Ishikawa (cell line): Measurements from ENCODE around the gene SLC11A2.

ENCODE experiments used
- CEBPB ChIP-seq: IDR thresholded peaks from 2 replicates; pipeline ENCODE4 v1.6.1; 2012
- CREB1 ChIP-seq: IDR thresholded peaks from 2 replicates; pipeline ENCODE4 v1.6.1; 2012; ENCODE audit warnings: low read depth
- EGR1 ChIP-seq: IDR thresholded peaks from 2 replicates; pipeline ENCODE4 v1.6.1; 2012
- EP300 ChIP-seq: IDR thresholded peaks from 2 replicates; pipeline ENCODE4 v1.6.1; 2012; ENCODE audit warnings: borderline replicate concordance
- FOXM1 ChIP-seq: IDR thresholded peaks from 2 replicates; pipeline ENCODE4 v1.6.1; 2012; ENCODE audit warnings: low read depth, borderline replicate concordance
- NFIC ChIP-seq: IDR thresholded peaks from 2 replicates; pipeline ENCODE4 v1.6.1; 2012
- RAD21 ChIP-seq: IDR thresholded peaks from 2 replicates; pipeline ENCODE4 v1.6.1; 2012; ENCODE audit warnings: low read depth
- TAF1 ChIP-seq: IDR thresholded peaks from 2 replicates; pipeline ENCODE4 v1.6.1; 2012; ENCODE audit warnings: low read depth, mild to moderate bottlenecking
- TCF12 ChIP-seq: IDR thresholded peaks from 2 replicates; pipeline ENCODE4 v1.6.1; 2012; ENCODE audit warnings: low read depth
- TEAD4 ChIP-seq: IDR thresholded peaks from 2 replicates; pipeline ENCODE4 v1.6.1; 2012
- YY1 ChIP-seq: IDR thresholded peaks from 2 replicates; pipeline ENCODE4 v1.6.1; 2012; ENCODE audit warnings: low read depth
- ZBTB7A ChIP-seq: IDR thresholded peaks from 2 replicates; pipeline ENCODE4 v1.6.1; 2012; ENCODE audit warnings: low read depth
- TF ChIP-seq, protein P1 (sequence below): IDR thresholded peaks from 2 replicates; pipeline ENCODE4 v1.6.1; 2012
- TF ChIP-seq, protein P2 (sequence below): IDR thresholded peaks from 2 replicates; pipeline ENCODE4 v1.6.1; 2012
- TF ChIP-seq, protein P3 (sequence below): IDR thresholded peaks from 2 replicates; pipeline ENCODE4 v1.6.1; 2012; ENCODE audit warnings: low read depth, mild to moderate bottlenecking

The SLC11A2 gene

DNA sequence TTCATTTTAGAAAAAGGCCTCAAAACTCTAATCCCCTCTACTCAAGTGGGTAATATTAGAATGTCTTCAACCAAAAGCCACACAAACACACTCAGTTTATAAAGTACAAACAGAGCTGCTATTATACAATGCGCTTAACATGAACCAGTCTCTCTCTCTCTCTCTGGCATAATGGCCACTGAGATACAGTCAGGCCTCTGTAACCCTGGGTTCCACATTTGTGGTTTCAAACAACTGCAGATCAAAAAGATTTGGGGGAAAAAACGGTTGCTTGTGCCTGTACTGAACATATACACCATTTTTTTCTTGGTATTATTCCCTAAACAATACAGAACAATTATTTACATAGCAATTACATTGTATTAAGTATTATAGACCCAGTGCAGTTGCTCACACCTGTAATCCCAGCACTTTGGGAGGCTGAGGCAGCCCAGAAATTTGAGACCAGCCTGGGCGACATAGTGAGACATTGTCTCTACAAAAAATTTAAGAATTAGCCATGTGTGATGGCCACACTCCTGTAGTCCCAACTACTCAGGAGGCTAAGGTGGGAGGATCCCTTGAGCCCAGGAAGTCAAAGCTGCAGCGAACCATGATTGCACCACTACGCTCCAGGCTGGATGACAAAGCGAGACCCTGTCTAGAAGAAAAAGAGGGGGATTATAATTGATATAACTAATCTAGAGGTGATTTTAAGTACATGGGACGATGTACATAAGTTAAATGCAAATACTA is 5.6 kb downstream of the SLC11A2 start:
- TF ChIP-seq RAD21 (no peak), TCF12 (0 out of 2 replicates have a peak, but pooled peaks have one; percentile 31)

DNA sequence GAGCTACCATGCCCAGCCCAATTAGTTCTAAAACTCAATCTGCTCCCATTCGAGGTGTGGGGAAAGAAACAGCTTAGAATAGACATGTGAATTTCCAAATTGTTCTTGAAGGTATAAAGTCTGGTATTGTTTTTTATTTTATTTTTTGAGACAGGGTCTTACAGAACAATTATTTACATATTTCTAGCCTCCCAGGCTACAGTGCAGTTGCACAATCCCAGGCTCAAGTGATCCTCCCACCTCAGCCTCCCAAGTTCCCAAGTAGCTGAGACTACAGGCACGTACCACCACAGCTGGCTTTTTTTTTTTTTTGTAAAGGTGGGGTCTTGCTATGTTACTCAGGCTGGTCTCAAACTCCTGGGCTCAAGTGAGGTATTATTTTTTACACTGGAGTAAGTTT is 6.3 kb downstream of the SLC11A2 start:
- TF ChIP-seq CEBPB (peak; percentile 20; the same call in 1 of the 2 replicates), TAF1 (no peak)

DNA sequence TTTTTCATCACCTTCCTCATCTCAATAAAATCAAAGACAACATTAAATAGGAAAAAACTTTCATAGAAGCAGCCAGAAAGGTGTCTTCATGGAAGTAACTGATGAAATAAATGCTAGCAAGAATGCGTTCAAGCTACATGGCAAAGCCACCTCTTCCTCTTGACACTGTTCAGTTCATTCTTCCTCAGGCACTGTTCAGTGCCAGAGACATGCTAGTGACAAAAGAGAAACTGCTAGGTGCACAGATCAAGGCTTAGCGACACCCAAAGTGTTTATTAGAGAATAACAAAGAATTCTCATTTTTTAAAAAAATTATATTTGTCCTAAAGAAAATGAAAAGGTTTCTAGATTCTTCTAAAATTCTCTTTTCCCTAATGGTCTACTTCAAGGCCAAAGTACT is 7.2 kb downstream of the SLC11A2 start:
- no peak for TF ChIP-seq TCF12
- TF ChIP-seq RAD21, result no peak
- TF ChIP-seq CEBPB, result no peak
- no peak for TF ChIP-seq TAF1
- TF ChIP-seq EP300, result no peak

DNA sequence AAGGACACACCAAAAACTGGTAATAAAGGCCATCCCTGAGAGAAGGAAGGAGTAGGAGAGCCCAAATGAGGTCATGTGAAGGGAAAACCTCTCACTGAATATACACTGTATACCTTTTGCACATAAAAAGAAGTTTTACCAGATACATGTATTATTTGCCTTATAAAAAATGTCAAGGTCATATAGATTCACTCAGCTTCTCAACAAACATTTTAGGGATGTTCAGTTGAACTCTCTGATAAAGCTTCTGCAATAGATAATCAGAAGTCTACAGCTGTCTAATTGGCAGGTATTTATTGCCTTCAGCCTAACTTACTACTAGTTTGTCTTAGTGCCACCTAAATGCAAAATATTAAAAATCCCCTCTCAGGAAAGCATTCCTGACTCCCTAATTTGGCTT is 8.7 kb downstream of the SLC11A2 start:
- no peak for TF ChIP-seq TCF12

DNA sequence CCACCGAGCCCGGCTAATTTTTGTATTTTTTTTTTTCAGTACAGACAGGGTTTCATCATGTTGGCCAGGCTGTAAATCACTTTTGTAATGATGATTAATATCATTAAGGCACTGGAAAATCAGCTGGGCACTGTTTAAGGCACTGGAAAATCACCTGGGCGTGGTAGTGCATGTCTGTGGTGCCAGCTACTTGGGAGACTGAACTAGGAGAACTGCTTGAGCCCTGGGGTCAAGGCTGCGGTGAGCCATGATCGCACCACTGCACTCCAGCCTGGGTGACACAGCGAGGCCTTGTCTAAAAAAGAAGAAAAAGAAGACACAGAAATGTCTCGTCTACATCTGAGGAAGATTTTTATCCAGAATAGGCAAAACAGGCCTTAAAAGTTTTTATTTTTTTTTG is 12.7 kb downstream of the SLC11A2 start:
- TF ChIP-seq CREB1 (no peak), EP300 (no peak), NFIC (no peak), FOXM1 (no peak), YY1 (no peak), TEAD4 (no peak), TCF12 (no peak), ZBTB7A (no peak), EGR1 (no peak), TAF1 (no peak), RAD21 (no peak), CEBPB (no peak)
- TF ChIP-seq, protein P1, sequence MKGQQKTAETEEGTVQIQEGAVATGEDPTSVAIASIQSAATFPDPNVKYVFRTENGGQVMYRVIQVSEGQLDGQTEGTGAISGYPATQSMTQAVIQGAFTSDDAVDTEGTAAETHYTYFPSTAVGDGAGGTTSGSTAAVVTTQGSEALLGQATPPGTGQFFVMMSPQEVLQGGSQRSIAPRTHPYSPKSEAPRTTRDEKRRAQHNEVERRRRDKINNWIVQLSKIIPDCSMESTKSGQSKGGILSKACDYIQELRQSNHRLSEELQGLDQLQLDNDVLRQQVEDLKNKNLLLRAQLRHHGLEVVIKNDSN, result no peak
- TF ChIP-seq, protein P2, sequence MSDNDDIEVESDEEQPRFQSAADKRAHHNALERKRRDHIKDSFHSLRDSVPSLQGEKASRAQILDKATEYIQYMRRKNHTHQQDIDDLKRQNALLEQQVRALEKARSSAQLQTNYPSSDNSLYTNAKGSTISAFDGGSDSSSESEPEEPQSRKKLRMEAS, result no peak
- TF ChIP-seq, protein P3, sequence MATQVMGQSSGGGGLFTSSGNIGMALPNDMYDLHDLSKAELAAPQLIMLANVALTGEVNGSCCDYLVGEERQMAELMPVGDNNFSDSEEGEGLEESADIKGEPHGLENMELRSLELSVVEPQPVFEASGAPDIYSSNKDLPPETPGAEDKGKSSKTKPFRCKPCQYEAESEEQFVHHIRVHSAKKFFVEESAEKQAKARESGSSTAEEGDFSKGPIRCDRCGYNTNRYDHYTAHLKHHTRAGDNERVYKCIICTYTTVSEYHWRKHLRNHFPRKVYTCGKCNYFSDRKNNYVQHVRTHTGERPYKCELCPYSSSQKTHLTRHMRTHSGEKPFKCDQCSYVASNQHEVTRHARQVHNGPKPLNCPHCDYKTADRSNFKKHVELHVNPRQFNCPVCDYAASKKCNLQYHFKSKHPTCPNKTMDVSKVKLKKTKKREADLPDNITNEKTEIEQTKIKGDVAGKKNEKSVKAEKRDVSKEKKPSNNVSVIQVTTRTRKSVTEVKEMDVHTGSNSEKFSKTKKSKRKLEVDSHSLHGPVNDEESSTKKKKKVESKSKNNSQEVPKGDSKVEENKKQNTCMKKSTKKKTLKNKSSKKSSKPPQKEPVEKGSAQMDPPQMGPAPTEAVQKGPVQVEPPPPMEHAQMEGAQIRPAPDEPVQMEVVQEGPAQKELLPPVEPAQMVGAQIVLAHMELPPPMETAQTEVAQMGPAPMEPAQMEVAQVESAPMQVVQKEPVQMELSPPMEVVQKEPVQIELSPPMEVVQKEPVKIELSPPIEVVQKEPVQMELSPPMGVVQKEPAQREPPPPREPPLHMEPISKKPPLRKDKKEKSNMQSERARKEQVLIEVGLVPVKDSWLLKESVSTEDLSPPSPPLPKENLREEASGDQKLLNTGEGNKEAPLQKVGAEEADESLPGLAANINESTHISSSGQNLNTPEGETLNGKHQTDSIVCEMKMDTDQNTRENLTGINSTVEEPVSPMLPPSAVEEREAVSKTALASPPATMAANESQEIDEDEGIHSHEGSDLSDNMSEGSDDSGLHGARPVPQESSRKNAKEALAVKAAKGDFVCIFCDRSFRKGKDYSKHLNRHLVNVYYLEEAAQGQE, result no peak

DNA sequence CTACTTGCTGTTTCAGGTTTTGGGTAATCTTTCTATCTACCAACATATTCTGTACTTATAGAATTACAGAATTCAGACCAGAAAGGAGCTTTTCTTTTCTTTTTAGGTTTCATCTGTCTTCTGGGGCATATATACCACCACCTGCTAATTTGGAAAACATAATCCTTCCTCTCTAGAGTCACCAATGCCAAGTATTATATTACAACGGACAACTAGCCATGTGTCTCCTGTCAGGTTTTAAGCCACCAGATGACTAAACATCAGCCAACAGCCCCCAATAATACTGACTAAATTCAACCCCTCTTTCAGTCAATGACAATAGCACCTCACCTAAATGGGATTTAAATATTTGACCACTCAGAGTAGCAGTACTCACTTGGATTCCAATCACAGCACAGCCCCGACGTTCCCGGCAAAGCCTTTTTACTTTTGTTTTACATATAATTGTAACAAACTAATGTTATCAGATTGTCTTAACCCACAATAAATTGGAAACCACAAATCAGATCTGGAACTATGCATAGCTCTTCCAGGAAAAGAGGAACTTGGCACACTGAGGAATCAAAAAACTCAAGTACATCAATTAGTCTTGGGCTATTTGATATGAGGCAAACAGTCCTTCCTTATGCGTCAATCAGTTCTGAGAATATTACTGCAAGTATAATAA is 13.5 kb downstream of the SLC11A2 start:
- no peak for TF ChIP-seq CEBPB

DNA sequence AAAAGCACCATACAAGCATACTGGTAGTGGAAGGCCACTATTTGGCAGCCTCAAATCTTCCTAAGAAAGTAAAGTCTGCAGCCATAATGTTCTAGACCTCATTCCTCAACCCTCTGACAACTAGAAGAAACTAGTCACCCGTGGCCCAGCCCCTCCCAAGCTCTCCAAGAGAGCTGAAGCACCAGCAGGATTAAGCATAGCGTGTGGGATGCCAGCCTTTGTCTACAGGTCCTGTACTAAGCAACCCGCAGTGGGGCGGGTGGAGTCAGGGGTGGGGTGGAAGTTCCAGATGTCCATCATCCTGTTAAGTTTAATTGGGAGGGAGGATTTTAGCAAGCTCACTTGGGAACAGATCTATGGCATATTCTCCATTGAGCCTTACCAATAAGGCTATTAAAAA is 14.2 kb downstream of the SLC11A2 start:
- TF ChIP-seq TCF12, result peak; percentile 22; the same call in 1 of the 2 replicates
- TF ChIP-seq FOXM1, result no peak
- TF ChIP-seq NFIC, result 0 out of 2 replicates have a peak, but pooled peaks have one; percentile 46

DNA sequence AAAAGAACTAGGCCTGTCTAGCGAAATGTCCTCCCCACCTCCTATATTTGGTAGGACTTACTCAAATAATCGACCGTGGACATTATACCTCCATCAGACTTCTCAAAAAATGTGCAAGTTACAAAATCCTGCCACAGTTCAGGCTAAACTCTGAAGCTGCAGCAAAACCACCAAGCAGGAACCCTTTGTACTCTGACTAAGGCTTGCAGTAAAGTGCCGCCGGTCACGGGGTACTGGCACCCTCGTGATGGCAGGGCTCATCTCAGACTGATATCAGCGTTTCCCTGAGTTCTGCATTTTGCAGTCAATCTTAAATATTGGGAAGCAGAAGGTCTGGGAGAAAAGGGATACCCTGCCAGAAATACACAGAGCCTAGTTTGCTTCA is 17.1 kb downstream of the SLC11A2 start:
- no peak for TF ChIP-seq TCF12

DNA sequence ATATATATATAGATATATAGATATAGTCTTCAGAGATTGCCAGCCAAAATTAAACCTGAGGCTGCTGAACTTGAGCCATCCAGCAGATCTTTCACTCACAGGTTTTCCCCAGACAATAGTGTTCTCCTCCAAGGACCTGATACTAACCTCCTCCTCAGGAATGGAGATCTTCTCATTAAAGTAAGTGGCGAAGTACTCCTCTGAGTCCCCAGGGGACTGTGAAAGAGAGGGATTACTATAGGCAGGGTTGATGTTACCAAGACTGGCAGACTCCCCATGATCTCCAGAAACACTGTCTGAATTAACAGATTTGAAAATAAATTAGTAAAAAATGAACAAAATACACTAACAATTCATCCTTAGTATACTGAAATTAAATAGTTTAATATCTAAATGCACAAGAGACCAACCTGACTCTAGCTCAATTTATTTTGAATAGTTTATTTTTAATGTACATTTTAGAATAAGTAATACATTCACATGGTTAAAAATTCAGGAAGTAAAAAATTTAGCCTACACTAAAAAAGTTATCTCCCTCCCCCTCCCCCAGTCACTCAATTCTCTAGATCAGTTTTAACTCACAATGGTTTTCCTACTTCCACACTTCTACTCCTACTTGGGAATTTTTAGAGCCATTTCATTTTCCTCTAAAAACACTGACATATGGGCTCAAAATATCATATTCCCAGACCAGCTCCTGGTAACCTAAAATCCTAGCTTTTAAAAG is 17.7 kb downstream of the SLC11A2 start:
- no peak for TF ChIP-seq TEAD4
- no peak for TF ChIP-seq RAD21
- no peak for TF ChIP-seq FOXM1
- no peak for TF ChIP-seq CEBPB
- TF ChIP-seq, protein P2, result no peak
